ENCODE results near the gene USP13. TPM values are rescaled to one million over a fixed set of nuclear protein-coding genes. Genes with fewer than 3 reads are reported as not detected.
"Not testable (repeated sequence)": the region's sequence is repeated elsewhere in the genome, so short reads cannot be mapped to it uniquely, and the experiment has no call there.

USP13 gene
- total RNA-seq, 4 donors from 2014 or later = 1.6 to 12.4 (median 5.7) TPM

GRCh38 chr3:179624451-179624850 lies 28.4 kb upstream of the USP13 start:
- no peak for DNase-seq
- TF ChIP-seq CTCF (IDR thresholded peaks at IDR 0.05) = no peak
- H3K4me3 ChIP-seq = no peak overlapping the region
- no peaks in the 10 kb centered on the region for H3K27me3 ChIP-seq
- no peaks in the 10 kb centered on the region for H3K4me1 ChIP-seq
- H3K9me3 ChIP-seq = no peaks in the 10 kb centered on the region
- H3K36me3 ChIP-seq = peaks cover 0 to 55% (median 0%) of the 10 kb centered on the region in 3 donors
- H3K27ac ChIP-seq = no peak overlapping the region

GRCh38 chr3:179630753-179631451 lies 21.9 kb upstream of the USP13 start:
- no peaks in the 10 kb centered on the region for H3K36me3 ChIP-seq
- no peaks in the 10 kb centered on the region for H3K4me1 ChIP-seq
- TF ChIP-seq POLR2A (IDR thresholded peaks at IDR 0.05) = no peak
- TF ChIP-seq CTCF (IDR thresholded peaks at IDR 0.05) = no peak

GRCh38 chr3:179640469-179640868 lies 12.4 kb upstream of the USP13 start:
- no peak for TF ChIP-seq CTCF (IDR thresholded peaks at IDR 0.05)
- Histone ChIP-seq H3K36me3 (no peaks in the 10 kb centered on the region), H3K27me3 (no peaks in the 10 kb centered on the region), H3K4me3 (no peak overlapping the region), H3K4me1 (peaks cover 0 to 7% (median 0%) of the 10 kb centered on the region in 4 donors), H3K9me3 (no peaks in the 10 kb centered on the region), H3K27ac (no peak overlapping the region)
- no peak for DNase-seq

More at GRCh38 chr3:179630753-179631451, 21.9 kb upstream of the USP13 start:
- Histone ChIP-seq H3K4me3 (no peak overlapping the region), H3K9me3 (no peaks in the 10 kb centered on the region), H3K27ac (no peak overlapping the region), H3K27me3 (no peaks in the 10 kb centered on the region)
- DNase-seq = no peak

- Histone ChIP-seq H3K36me3 (no peaks in the 10 kb centered on the region), H3K9me3 (no peaks in the 10 kb centered on the region), H3K4me1 (peaks cover 0 to 7% (median 0%) of the 10 kb centered on the region in 4 donors), H3K27me3 (no peaks in the 10 kb centered on the region), H3K4me3 (no peak overlapping the region), H3K27ac (no peak overlapping the region)
- DNase-seq = no peak
- TF ChIP-seq CTCF (IDR thresholded peaks at IDR 0.05) = no peak
- TF ChIP-seq POLR2A (IDR thresholded peaks at IDR 0.05) = no peak
Measured at GRCh38 chr3:179642871-179643270, 10.0 kb upstream of the USP13 start.

GRCh38 chr3:179643837-179644236 lies 9.0 kb upstream of the USP13 start:
- not testable (repeated sequence) for H3K27me3 ChIP-seq, H3K4me1 ChIP-seq, H3K36me3 ChIP-seq, H3K27ac ChIP-seq, H3K9me3 ChIP-seq, H3K4me3 ChIP-seq, DNase-seq

- Histone ChIP-seq H3K9me3 (no peaks in the 10 kb centered on the region), H3K27ac (no peak overlapping the region)
- TF ChIP-seq POLR2A (IDR thresholded peaks at IDR 0.05) (no peak), CTCF (IDR thresholded peaks at IDR 0.05) (no peak)
Measured at GRCh38 chr3:179646177-179646576, 6.7 kb upstream of the USP13 start.

More at GRCh38 chr3:179646177-179646576, 6.7 kb upstream of the USP13 start:
- H3K4me1 ChIP-seq = peaks cover 0 to 7% (median 0%) of the 10 kb centered on the region in 4 donors
- DNase-seq = no peak
- no peak overlapping the region for H3K4me3 ChIP-seq
- no peaks in the 10 kb centered on the region for H3K36me3 ChIP-seq
- H3K27me3 ChIP-seq = no peaks in the 10 kb centered on the region

All from Peyer's patch (tissue), 4 donors.